Tibial artery (tissue), 4 donors: Measurements from ENCODE around the gene KMT2D.

Experiments
- DNase-seq, 2 donors: peaks; one replicate each; pipeline ENCODE4 v3.0.0-alpha.2; 2019
- H3K27ac ChIP-seq, 2 donors: fragments of 200-600 bp; sonication (generic) in 1 of 2; 1 replicate in 1 of 2; 2 replicates in 1 of 2; pipeline ENCODE4 v1.5.1; 2018 to 2019; ENCODE audit warnings: mild to moderate bottlenecking in 1 of 2
- H3K27me3 ChIP-seq, 2 donors: fragments of 200-600 bp; sonication (generic) in 1 of 2; one replicate each; pipeline versions ENCODE4 v1.5.1 to v1.6.0; 2016 to 2019
- H3K36me3 ChIP-seq, 3 donors: fragments of 200-600 bp; sonication (generic) in 2 of 3; one replicate each; pipeline ENCODE4 v1.5.1; 2016 to 2019; ENCODE audit warnings: mild to moderate bottlenecking in 2 of 3
- H3K4me1 ChIP-seq, 4 donors: fragments of 200-600 bp; sonication (generic) in 2 of 4; 1 replicate in 3 of 4; 2 replicates in 1 of 4; pipeline ENCODE4 v1.5.1; 2016 to 2019
- H3K4me3 ChIP-seq, 2 donors: fragments of 200-600 bp; sonication (generic) in 1 of 2; 1 replicate in 1 of 2; 2 replicates in 1 of 2; pipeline ENCODE4 v1.5.1; 2018 to 2019; ENCODE audit warnings: mild to moderate bottlenecking in 2 of 2
- H3K9me3 ChIP-seq, 3 donors: fragments of 200-600 bp; sonication (generic) in 1 of 3; one replicate each; pipeline ENCODE4 v1.5.1; 2016 to 2019
- CTCF ChIP-seq, 2 experiments: fragments of 200-600 bp in 1 of 2; fragments of 450-650 bp in 1 of 2; IDR thresholded peaks; one replicate each; pipeline ENCODE4 v1.5.1; 2017 to 2019; ENCODE audit warnings: antibody characterized with exemption in 2 of 2, mild to moderate bottlenecking in 1 of 2, moderate library complexity in 1 of 2
- intact Hi-C: fragments of 100-400 bp; cut with DNase I; formaldehyde crosslinking; loops from one replicate; pipeline ENCODE4 v1.15.0; 2023; ENCODE audit warnings: low total_unique reads

KMT2D gene

GRCh38 chr12:49054096-49054495, 6.5 kb downstream of the KMT2D start:
- Histone ChIP-seq H3K27me3 (no peaks in the 10 kb centered on the region), H3K36me3 (peaks cover 44 to 61% (median 59%) of the 10 kb centered on the region in 3 donors), H3K4me3 (no peak overlapping the region), H3K9me3 (no peaks in the 10 kb centered on the region), H3K27ac (no peak overlapping the region), H3K4me1 (peaks cover 0 to 46% (median 39%) of the 10 kb centered on the region in 4 donors)
- no peak for DNase-seq
- TF ChIP-seq CTCF (IDR thresholded peaks at IDR 0.05), result no peak
- intact Hi-C loops, result no loop called here

- no peak for TF ChIP-seq CTCF (IDR thresholded peaks at IDR 0.05)
- peaks cover 58 to 75% (median 74%) of the 10 kb centered on the region in 3 donors for H3K36me3 ChIP-seq
- intact Hi-C loops, result no loop called here
These were observed 8.0 kb downstream of the KMT2D start for GRCh38 chr12:49052451-49053208.

GRCh38 chr12:49051777-49052438, 8.7 kb downstream of the KMT2D start:
- DNase-seq, result no peak
- intact Hi-C loops, result no loop called here
- no peaks in the 10 kb centered on the region for H3K9me3 ChIP-seq

More at GRCh38 chr12:49052451-49053208, 8.0 kb downstream of the KMT2D start:
- Histone ChIP-seq H3K4me3 (no peak overlapping the region), H3K27me3 (no peaks in the 10 kb centered on the region), H3K9me3 (no peaks in the 10 kb centered on the region), H3K27ac (no peak overlapping the region), H3K4me1 (peaks cover 0 to 31% (median 25%) of the 10 kb centered on the region in 4 donors)
- DNase-seq, result no peak

GRCh38 chr12:49051373-49051764, 9.2 kb downstream of the KMT2D start:
- TF ChIP-seq CTCF (IDR thresholded peaks at IDR 0.05), result no peak
- intact Hi-C loops, result no loop called here
- H3K4me3 ChIP-seq, result no peak overlapping the region

More at GRCh38 chr12:49051777-49052438, 8.7 kb downstream of the KMT2D start:
- peaks cover 63 to 81% (median 81%) of the 10 kb centered on the region in 3 donors for H3K36me3 ChIP-seq
- no peaks in the 10 kb centered on the region for H3K27me3 ChIP-seq
- H3K4me3 ChIP-seq, result no peak overlapping the region
- peaks cover 0 to 24% (median 18%) of the 10 kb centered on the region in 4 donors for H3K4me1 ChIP-seq
- H3K27ac ChIP-seq, result no peak overlapping the region
- TF ChIP-seq CTCF (IDR thresholded peaks at IDR 0.05), result no peak

GRCh38 chr12:49050507-49051372, 9.9 kb downstream of the KMT2D start:
- H3K27me3 ChIP-seq, result no peaks in the 10 kb centered on the region
- H3K27ac ChIP-seq, result no peak overlapping the region
- H3K4me3 ChIP-seq, result no peak overlapping the region
- peaks cover 0 to 12% (median 6%) of the 10 kb centered on the region in 4 donors for H3K4me1 ChIP-seq
- no peak for DNase-seq
- no peak for TF ChIP-seq CTCF (IDR thresholded peaks at IDR 0.05)
- H3K9me3 ChIP-seq, result no peaks in the 10 kb centered on the region
- peaks cover 75 to 93% (median 92%) of the 10 kb centered on the region in 3 donors for H3K36me3 ChIP-seq
- intact Hi-C loops, result no loop called here

More at GRCh38 chr12:49051373-49051764, 9.2 kb downstream of the KMT2D start:
- Histone ChIP-seq H3K4me1 (peaks cover 0 to 19% (median 13%) of the 10 kb centered on the region in 4 donors), H3K9me3 (no peaks in the 10 kb centered on the region), H3K27ac (no peak overlapping the region), H3K27me3 (no peaks in the 10 kb centered on the region), H3K36me3 (peaks cover 69 to 87% (median 86%) of the 10 kb centered on the region in 3 donors)
- DNase-seq, result no peak
